RWPE2 (cell line): ENCODE measurements around the gene INPP5A.

Experiments
- ATAC-seq: fragments of 200-7000 bp; cut with Tn5 transposase; 3 replicates; pipeline ENCODE4 v1.9.1; 2021; ENCODE audit warnings: low read depth
- DNase-seq: peaks from one replicate; pipeline ENCODE4 v3.0.0-alpha.2; 2020; ENCODE audit warnings: low spot score
- H3K27ac ChIP-seq: fragments of 450-650 bp; 2 replicates; pipeline ENCODE4 v1.5.1; 2017; ENCODE audit warnings: mild to moderate bottlenecking; ENCODE audit not compliant: poor library complexity, severe bottlenecking
- H3K27me3 ChIP-seq: fragments of 250-450 bp; sonication (Bioruptor Pico); 2 replicates; pipeline ENCODE4 v1.5.1; 2021; ENCODE audit warnings: mild to moderate bottlenecking, moderate library complexity; ENCODE audit not compliant: insufficient read depth, poor library complexity, severe bottlenecking
- H3K36me3 ChIP-seq: fragments of 250-450 bp; sonication (Bioruptor Pico); 2 replicates; pipeline ENCODE4 v1.5.1; 2020; ENCODE audit warnings: low read depth, mild to moderate bottlenecking, moderate library complexity
- H3K4me1 ChIP-seq: fragments of 250-450 bp; sonication (Bioruptor Pico); 2 replicates; pipeline ENCODE4 v1.5.1; 2021; ENCODE audit warnings: mild to moderate bottlenecking, moderate library complexity; ENCODE audit not compliant: insufficient read depth, poor library complexity, severe bottlenecking
- H3K4me3 ChIP-seq: fragments of 250-450 bp; sonication (Bioruptor Pico); 2 replicates; pipeline ENCODE4 v1.5.1; 2021; ENCODE audit warnings: mild to moderate bottlenecking, moderate library complexity; ENCODE audit not compliant: severe bottlenecking
- H3K9me3 ChIP-seq: fragments of 250-450 bp; sonication (Bioruptor Pico); 2 replicates; pipeline ENCODE4 v1.5.1; 2021; ENCODE audit warnings: mild to moderate bottlenecking, moderate library complexity; ENCODE audit not compliant: severe bottlenecking
- CTCF ChIP-seq: fragments of 450-650 bp; IDR thresholded peaks from one replicate; pipeline ENCODE4 v1.5.1; 2017; ENCODE audit warnings: mild to moderate bottlenecking, moderate library complexity; ENCODE audit not compliant: poor library complexity, severe bottlenecking

The INPP5A gene

GRCh38 chr10:132654121-132654571 lies 116.6 kb downstream of the INPP5A start:
- Histone ChIP-seq H3K27ac (no peak overlapping the region), H3K9me3 (no peaks in the 10 kb centered on the region), H3K27me3 (no peaks in the 10 kb centered on the region), H3K4me1 (no peaks in the 10 kb centered on the region), H3K4me3 (no peak overlapping the region), H3K36me3 (no peaks in the 10 kb centered on the region)
- no peak for TF ChIP-seq CTCF
- DNase-seq (no peak), ATAC-seq (no peak)

- DNase-seq: no peak
- peak; percentile 92 for TF ChIP-seq CTCF
- no peak overlapping the region for H3K4me3 ChIP-seq
- H3K27me3 ChIP-seq: no peaks in the 10 kb centered on the region
- no peaks in the 10 kb centered on the region for H3K36me3 ChIP-seq
- peak; percentile 55 for ATAC-seq
- no peaks in the 10 kb centered on the region for H3K4me1 ChIP-seq
- no peaks in the 10 kb centered on the region for H3K9me3 ChIP-seq
- H3K27ac ChIP-seq: no peak overlapping the region
These were observed 117.4 kb downstream of the INPP5A start for GRCh38 chr10:132654708-132655661.

- no peaks in the 10 kb centered on the region for H3K27me3 ChIP-seq
- no peak for TF ChIP-seq CTCF
- H3K27ac ChIP-seq: no peak overlapping the region
- H3K4me1 ChIP-seq: no peaks in the 10 kb centered on the region
- H3K36me3 ChIP-seq: no peaks in the 10 kb centered on the region
- H3K9me3 ChIP-seq: no peaks in the 10 kb centered on the region
- ATAC-seq: no peak
- H3K4me3 ChIP-seq: no peak overlapping the region
- no peak for DNase-seq
These were observed 118.1 kb downstream of the INPP5A start for GRCh38 chr10:132655735-132656134.

GRCh38 chr10:132656283-132657126 lies 118.9 kb downstream of the INPP5A start:
- TF ChIP-seq CTCF: no peak
- H3K27ac ChIP-seq: no peak overlapping the region
- no peak overlapping the region for H3K4me3 ChIP-seq
- H3K27me3 ChIP-seq: no peaks in the 10 kb centered on the region
- ATAC-seq (no peak), DNase-seq (no peak)
- no peaks in the 10 kb centered on the region for H3K9me3 ChIP-seq
- H3K4me1 ChIP-seq: no peaks in the 10 kb centered on the region
- H3K36me3 ChIP-seq: no peaks in the 10 kb centered on the region
